Right atrium auricular region (tissue), 2 donors: Measurements from ENCODE around the gene PRKCI. TPM values are rescaled to one million over a fixed set of nuclear protein-coding genes. Genes with fewer than 3 reads are reported as not detected.
"Not testable (repeated sequence)": the region's sequence is repeated elsewhere in the genome, so short reads cannot be mapped to it uniquely, and the experiment has no call there.

Source experiments
- DNase-seq: peaks from one replicate; pipeline ENCODE4 v3.0.0-alpha.2; 2019; ENCODE audit warnings: low spot score
- H3K27ac ChIP-seq, 2 donors: fragments of 200-600 bp; sonication (generic); 1 replicate in 1 of 2; 2 replicates in 1 of 2; pipeline ENCODE4 v1.5.1; 2016 to 2019
- H3K27me3 ChIP-seq, 2 donors: fragments of 200-600 bp; sonication (generic); one replicate each; pipeline versions ENCODE4 v1.5.1 to v1.6.0; 2017 to 2019
- H3K36me3 ChIP-seq: fragments of 200-600 bp; sonication (generic); one replicate; pipeline ENCODE4 v1.5.1; 2016
- H3K4me1 ChIP-seq, 2 donors: fragments of 200-600 bp; sonication (generic); one replicate each; pipeline versions ENCODE4 v1.5.1 to v1.6.0; 2017 to 2019
- H3K4me3 ChIP-seq, 2 donors: fragments of 200-600 bp; sonication (generic); 1 replicate in 1 of 2; 2 replicates in 1 of 2; pipeline ENCODE4 v1.5.1; 2017 to 2019; ENCODE audit warnings: mild to moderate bottlenecking in 1 of 2, moderate library complexity in 1 of 2
- H3K9me3 ChIP-seq, 2 donors: fragments of 200-600 bp; sonication (generic); one replicate each; pipeline ENCODE4 v1.5.1; 2019
- CTCF ChIP-seq, 2 donors: fragments of 200-600 bp; sonication (generic); IDR thresholded peaks; one replicate each; pipeline ENCODE4 v1.5.1; 2019; ENCODE audit warnings: antibody characterized with exemption in 2 of 2
- total RNA-seq, 2 donors: library from RNA; depleted of rRNA; stranded (reverse); fragments of >200 nt; gene quantifications; one replicate each; pipeline ENCODE4 v1.1.0, GENCODE V29; 2016

The PRKCI gene
- total RNA-seq, 2 donors from 2014 or later: 17.4 to 20.0 TPM

GRCh38 chr3:170204023-170204472, 18.2 kb upstream of the PRKCI start:
- H3K36me3 ChIP-seq: no peaks in the 10 kb centered on the region
- H3K27ac ChIP-seq: no peak overlapping the region
- no peaks in the 10 kb centered on the region for H3K9me3 ChIP-seq
- no peak overlapping the region for H3K4me3 ChIP-seq
- H3K27me3 ChIP-seq: no peaks in the 10 kb centered on the region
- no peak for TF ChIP-seq CTCF (IDR thresholded peaks at IDR 0.05)
- no peak for DNase-seq
- H3K4me1 ChIP-seq: no peaks in the 10 kb centered on the region

- TF ChIP-seq CTCF (IDR thresholded peaks at IDR 0.05): no peak
- Histone ChIP-seq H3K36me3 (no peaks in the 10 kb centered on the region), H3K27me3 (no peaks in the 10 kb centered on the region), H3K27ac (no peak overlapping the region), H3K4me3 (no peak overlapping the region), H3K9me3 (no peaks in the 10 kb centered on the region), H3K4me1 (no peaks in the 10 kb centered on the region)
- no peak for DNase-seq
These were observed 17.7 kb upstream of the PRKCI start for GRCh38 chr3:170204509-170204908.

DNA sequence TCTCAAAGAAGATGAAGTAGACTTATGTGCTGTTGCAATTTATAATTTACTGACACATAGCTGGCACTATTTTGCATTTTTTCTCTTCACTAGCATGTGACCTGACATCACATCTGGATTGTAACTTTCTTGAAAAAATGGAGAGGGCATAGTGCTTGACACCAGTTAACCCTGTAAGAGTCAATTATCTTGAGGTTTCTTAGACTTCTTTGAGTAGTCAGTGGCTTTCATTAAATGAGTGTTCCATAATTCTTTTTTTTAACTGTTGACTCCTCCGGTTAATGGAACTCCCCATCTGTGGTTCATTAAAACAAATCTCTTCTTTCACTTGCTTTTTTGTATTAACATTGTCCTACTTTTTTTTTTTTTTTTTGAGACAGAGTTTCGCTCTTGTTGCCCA, 16.9 kb upstream of the PRKCI start:
- Histone ChIP-seq H3K4me3 (no peak overlapping the region), H3K4me1 (no peaks in the 10 kb centered on the region), H3K27me3 (no peaks in the 10 kb centered on the region), H3K36me3 (no peaks in the 10 kb centered on the region), H3K9me3 (no peaks in the 10 kb centered on the region), H3K27ac (no peak overlapping the region)
- DNase-seq: no peak
- no peak for TF ChIP-seq CTCF (IDR thresholded peaks at IDR 0.05)

DNA sequence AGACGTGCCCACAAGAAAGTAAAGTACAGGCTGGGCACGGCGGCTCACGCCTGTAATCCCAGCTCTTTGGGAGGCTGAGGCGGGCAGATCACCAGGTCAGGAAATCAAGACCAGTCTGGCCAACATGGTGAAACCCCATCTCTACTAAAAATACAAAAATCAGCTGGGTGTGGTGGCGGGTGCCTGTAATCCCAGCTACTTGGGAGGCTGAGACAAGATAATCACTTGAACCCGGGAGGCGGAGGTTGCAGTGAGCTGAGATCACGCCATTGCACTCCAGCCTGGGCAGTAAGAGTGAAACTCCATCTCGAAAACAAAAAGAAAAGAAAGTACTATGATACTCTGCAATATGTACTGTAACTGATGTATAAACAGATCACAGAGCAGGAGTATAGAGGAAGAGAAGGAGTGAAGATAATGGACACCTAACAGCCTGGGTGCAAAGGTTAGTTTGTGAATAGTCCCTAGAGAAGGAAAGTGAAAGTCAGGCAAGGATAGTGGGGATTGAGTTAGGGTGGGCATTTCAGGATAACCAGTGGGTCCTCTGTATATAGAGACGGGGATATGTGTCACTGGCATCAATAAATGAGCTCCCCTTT, 16.0 kb upstream of the PRKCI start:
- not testable (repeated sequence) for H3K9me3 ChIP-seq, H3K36me3 ChIP-seq, H3K27ac ChIP-seq, DNase-seq, H3K4me3 ChIP-seq, H3K4me1 ChIP-seq, H3K27me3 ChIP-seq

DNA sequence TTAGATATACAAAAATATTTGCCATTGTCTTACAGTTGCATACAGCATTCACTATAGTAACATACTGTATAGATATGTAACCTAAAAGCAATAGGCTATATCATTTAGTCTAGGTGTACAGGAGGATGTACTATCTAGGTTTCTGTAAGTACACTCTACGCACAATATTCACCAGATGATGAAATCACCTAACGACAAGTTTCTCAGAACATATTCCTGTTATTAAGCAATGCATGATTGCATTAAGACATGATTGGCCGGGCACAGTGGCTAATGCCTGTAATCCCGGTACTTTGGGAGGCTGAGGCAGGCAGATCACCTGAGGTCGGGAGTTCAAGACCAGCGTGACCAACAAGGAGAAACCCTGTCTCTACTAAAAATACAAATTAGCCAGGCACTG, 14.5 kb upstream of the PRKCI start:
- Histone ChIP-seq H3K9me3 (no peaks in the 10 kb centered on the region), H3K27me3 (no peaks in the 10 kb centered on the region), H3K27ac (no peak overlapping the region), H3K4me3 (no peak overlapping the region), H3K4me1 (no peaks in the 10 kb centered on the region), H3K36me3 (no peaks in the 10 kb centered on the region)
- no peak for TF ChIP-seq CTCF (IDR thresholded peaks at IDR 0.05)
- DNase-seq: no peak

DNA sequence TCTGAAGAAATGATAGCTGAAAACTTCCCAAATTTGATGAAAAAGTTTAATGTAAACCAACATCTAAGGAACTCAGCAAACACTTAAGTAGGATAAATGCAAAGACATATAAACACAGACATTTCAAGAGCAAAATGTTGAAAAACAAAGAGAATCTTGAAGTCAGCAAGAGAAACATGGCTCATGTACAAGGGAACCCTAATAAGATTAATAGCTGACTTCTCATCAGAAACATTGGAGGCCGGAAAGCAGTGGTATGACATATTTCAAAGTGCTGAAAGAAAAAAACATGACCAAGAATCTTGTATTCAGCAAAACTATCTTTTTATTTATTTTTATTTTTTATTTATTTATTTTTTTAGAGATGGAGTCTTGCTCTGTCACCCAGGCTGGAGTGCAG, 10.6 kb upstream of the PRKCI start:
- H3K27ac ChIP-seq: no peak overlapping the region
- no peak for DNase-seq
- no peak for TF ChIP-seq CTCF (IDR thresholded peaks at IDR 0.05)
- H3K9me3 ChIP-seq: no peaks in the 10 kb centered on the region
- H3K36me3 ChIP-seq: no peaks in the 10 kb centered on the region
- H3K4me3 ChIP-seq: no peak overlapping the region
- H3K4me1 ChIP-seq: no peaks in the 10 kb centered on the region
- H3K27me3 ChIP-seq: no peaks in the 10 kb centered on the region
